ENCODE data around the gene ANKRD53. TPM values are rescaled to one million over a fixed set of nuclear protein-coding genes. Genes with fewer than 3 reads are reported as not detected.
"Not testable (repeated sequence)": the region's sequence is repeated elsewhere in the genome, so short reads cannot be mapped to it uniquely, and the experiment has no call there.

The ANKRD53 gene
- total RNA-seq, 1 experiment from 2014 or later, result not detected

- in situ Hi-C loops (cut with HindIII; ENCODE audit: low pct_unique_long_range_greater_than_20kb, low sequenced_read_pairs); DNase-seq (ENCODE audit: low read depth, low spot score): not testable (repeated sequence)
Observed at GRCh38 chr2:70998885-70999284, 20.5 kb downstream of the ANKRD53 start.

DNA sequence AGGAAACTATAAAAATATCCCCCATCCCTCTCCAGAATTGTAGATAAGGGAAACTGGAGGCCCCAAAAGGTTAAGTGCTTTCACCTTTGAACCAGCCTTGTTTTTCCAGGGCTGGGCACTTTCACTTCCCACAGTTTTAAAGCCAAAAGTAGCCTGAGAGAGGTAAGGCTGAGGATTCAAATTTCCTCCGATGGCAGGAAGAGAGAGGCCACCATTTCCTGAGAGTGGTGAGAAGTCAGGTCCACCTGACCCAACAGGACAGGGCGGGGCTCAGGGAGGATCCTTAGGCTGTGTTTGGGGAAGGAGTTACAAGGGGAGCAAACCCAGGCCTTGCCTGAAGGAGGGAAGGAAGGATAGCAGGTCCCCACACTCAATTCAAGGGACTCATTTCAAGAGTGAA is 20.9 kb downstream of the ANKRD53 start:
- in situ Hi-C loops (cut with HindIII; ENCODE audit: low pct_unique_long_range_greater_than_20kb, low sequenced_read_pairs), result no loop called here
- DNase-seq (ENCODE audit: low read depth, low spot score), result no peak

DNA sequence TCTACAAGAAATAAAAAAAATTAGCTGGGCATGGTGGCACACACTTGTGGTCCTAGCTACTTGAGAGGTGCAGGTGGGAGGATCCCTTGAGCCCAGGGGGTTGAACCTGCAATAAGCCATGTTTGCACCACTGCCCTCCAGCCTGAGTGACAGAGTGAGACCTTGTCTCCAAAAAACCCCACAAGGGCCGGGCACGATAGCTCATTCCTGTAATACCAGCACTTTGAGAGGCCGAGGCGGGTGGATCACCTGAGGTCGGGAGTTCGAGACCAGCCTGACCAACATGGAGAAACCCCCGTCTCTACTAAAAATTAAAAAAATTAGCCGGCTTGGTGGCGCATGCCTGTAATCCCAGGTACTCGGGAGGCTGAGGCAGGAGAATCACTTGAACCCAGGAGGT is 21.5 kb downstream of the ANKRD53 start:
- DNase-seq (ENCODE audit: low read depth, low spot score); in situ Hi-C loops (cut with HindIII; ENCODE audit: low pct_unique_long_range_greater_than_20kb, low sequenced_read_pairs): not testable (repeated sequence)

DNA sequence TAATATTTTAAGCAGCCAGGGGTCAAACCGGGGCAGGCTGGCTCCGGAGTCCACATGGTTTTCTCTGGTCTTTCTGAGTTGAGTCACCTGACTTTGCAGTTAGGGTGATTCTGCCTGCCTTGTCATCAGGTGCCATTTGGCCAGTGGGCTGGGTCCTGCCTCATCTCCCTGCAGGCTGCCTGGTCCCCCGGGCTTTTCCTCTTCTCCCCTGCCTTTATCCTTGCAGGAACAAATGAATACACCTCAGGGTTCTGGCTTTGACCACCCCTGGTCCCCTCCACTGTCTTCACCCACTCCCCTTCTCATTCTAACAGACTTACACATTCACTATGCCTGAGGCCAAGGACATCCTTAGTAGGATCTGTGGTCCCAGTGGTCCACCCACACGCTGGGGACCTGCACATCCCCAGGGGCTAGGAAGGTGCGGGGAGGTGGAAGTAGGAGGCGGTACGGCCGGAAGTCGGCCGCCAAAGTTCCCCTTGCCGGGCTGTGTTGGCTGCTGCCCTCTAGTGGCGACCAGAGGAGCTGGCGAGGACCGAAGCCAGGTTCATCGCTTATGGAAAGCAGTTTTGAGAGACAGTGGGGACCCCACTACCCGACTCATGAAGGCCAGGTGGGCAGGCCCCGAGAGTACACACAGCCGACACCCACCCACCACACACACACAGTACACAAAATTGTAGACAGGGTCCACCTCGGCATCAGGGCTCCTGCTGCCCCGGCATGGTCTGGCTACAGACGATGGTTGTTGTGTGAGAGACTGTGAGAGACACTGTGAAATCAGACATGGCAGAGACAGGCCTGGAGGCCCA is 22.6 kb downstream of the ANKRD53 start:
- in situ Hi-C loops (cut with HindIII; ENCODE audit: low pct_unique_long_range_greater_than_20kb, low sequenced_read_pairs), result no loop called here
- peak; percentile 78 for DNase-seq (ENCODE audit: low read depth, low spot score)

DNA sequence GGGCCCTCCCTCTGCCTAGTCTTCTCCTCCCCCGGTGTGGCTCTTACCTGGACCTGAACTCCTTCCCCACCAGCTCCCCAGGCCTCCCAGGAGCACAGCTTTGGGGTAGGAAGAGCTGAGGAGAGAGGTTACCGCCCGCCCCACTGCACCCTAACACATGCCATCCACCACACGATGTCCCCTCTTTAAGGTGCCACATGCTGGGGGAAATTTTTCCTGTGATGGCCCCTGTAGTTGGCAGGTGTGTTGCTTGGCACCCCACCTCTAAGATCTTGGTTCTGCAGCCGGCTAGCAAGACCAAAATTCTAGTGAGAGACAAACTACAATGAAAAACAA is 23.1 kb downstream of the ANKRD53 start:
- in situ Hi-C loops (cut with HindIII; ENCODE audit: low pct_unique_long_range_greater_than_20kb, low sequenced_read_pairs), result no loop called here
- no peak for DNase-seq (ENCODE audit: low read depth, low spot score)

- peak; percentile 21 for DNase-seq (ENCODE audit: low read depth, low spot score)
- in situ Hi-C loops (cut with HindIII; ENCODE audit: low pct_unique_long_range_greater_than_20kb, low sequenced_read_pairs), result no loop called here
Observed at GRCh38 chr2:71001981-71002570, 23.6 kb downstream of the ANKRD53 start.

DNA sequence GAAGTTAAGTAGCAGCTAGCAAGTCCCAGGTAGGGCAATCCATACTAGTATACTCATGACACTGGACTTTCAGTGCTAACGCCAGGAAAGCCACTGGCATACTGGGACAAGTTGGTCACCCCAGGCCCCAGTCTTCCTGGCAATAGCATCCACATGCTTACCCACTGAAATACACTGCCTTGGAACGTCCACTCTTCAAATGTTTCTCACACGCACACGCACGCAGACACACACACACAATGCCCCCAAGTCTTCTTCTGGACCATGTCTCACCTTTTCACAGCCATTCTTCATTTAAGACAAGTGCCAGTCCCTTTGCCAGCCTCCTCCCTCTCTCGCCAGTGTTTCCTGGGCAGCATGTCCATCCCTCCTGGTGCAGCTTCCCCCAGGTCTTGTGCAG is 25.0 kb downstream of the ANKRD53 start:
- no peak for DNase-seq (ENCODE audit: low read depth, low spot score)
- in situ Hi-C loops (cut with HindIII; ENCODE audit: low pct_unique_long_range_greater_than_20kb, low sequenced_read_pairs), result no loop called here

DNA sequence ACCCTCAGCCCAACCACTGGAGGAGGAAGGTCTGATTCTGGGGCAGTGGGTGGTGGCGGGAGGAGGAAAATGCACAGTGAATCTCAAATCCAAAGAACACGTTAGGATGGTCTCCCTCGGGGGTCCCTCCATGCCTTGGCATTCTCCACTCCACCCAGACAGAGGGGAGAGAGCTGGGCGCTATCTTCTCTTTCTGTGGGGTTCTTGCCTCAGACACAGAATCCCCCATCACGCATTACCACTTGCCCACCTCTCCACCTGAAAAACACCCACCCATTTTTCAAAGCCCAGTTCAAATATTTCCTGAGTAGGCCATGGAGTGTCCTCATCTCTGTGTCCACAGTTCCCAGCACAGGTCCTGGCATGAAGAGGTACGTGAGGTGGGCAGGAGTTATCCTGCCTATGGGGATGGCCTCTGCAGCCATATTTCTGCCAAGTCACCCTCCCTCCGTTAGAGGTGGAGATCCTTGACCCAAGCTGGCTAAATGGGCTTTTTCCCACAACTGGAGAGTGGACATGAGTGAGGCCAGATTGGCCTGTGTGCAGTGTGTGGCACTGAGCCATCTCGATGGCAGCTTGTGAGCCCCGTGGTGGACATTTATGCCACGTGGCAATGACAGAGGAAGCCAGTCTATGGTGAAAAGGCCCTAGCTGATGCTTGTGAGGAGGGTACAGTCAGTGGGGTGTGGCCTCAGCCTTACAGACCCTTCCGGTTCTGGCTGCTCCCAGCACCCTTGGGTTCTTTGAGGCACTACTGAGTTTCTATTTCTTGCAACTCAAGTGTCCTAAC is 25.7 kb downstream of the ANKRD53 start:
- in situ Hi-C loops (cut with HindIII; ENCODE audit: low pct_unique_long_range_greater_than_20kb, low sequenced_read_pairs), result no loop called here
- DNase-seq (ENCODE audit: low read depth, low spot score), result no peak

GRCh38 chr2:71004857-71005256 is 26.4 kb downstream of the ANKRD53 start:
- DNase-seq (ENCODE audit: low read depth, low spot score), result no peak
- in situ Hi-C loops (cut with HindIII; ENCODE audit: low pct_unique_long_range_greater_than_20kb, low sequenced_read_pairs), result no loop called here

GRCh38 chr2:71005271-71006202 is 27.1 kb downstream of the ANKRD53 start:
- in situ Hi-C loops (cut with HindIII; ENCODE audit: low pct_unique_long_range_greater_than_20kb, low sequenced_read_pairs), result no loop called here
- no peak for DNase-seq (ENCODE audit: low read depth, low spot score)

- in situ Hi-C loops (cut with HindIII; ENCODE audit: low pct_unique_long_range_greater_than_20kb, low sequenced_read_pairs), result no loop called here
- DNase-seq (ENCODE audit: low read depth, low spot score), result no peak
Observed at GRCh38 chr2:71006323-71006722, 27.9 kb downstream of the ANKRD53 start.

DNA sequence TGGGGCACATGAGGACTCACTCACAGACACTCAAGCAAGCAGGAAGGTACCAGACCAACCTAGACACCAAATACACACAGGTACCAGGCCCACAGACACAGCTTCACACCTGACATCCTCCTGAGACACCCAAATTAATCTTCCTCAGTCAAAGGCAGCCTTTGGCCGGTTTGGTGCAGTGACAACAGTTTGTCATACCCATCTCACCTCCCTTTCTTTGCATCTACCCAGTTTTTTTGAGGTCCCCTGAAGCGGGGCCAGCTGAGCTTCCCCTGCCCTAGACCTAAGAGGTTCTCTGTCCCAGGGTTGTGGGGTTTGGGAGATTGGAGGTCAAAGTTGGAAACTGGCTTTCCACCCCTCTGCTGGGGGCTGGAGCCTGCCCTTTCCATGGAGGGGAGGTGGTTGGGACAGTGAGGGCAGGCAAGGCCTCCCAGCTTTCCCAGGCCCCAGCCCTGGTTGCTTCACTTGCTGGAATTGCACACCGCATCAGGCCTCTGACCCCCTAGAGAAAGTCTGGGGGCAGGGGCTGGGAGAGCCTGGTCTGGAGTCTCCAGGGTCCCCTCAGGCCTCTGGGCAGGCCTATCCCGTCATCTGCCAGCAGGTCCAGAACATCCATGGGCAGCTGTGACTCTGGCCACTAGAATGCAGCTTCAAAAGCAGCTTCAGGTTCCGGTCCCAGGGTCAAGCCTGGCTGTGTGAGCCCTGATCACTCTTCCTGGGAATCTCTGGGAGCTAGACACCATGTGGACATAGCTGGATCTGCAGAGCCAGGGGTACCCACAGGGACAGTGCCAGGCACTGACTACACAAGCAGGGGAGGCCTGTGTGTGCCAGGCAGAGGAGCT is 28.7 kb downstream of the ANKRD53 start:
- in situ Hi-C loops (cut with HindIII; ENCODE audit: low pct_unique_long_range_greater_than_20kb, low sequenced_read_pairs), result no loop called here
- no peak for DNase-seq (ENCODE audit: low read depth, low spot score)

- DNase-seq (ENCODE audit: low read depth, low spot score), result no peak
- in situ Hi-C loops (cut with HindIII; ENCODE audit: low pct_unique_long_range_greater_than_20kb, low sequenced_read_pairs), result no loop called here
Observed at GRCh38 chr2:71008342-71008741, 29.9 kb downstream of the ANKRD53 start.

DNA sequence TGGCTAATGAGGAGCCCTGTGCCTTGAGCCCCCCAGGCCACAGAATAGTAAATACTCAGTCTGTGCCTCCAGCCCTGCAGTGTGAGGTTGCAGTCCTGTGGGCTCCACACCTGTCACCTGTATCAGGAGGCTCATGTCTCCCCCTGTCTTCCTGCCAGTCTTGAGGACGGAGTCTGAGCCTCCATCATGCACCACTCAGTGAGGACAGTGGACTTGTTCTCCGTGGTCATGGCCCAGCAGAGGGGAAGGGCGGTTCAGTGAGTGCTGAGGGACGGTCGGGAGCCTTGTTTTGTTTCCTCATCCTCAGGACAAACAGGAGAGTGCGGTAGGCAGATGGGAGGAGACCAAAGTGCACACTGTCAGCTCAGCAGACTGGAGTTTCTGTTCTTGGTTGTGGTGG is 33.4 kb downstream of the ANKRD53 start:
- in situ Hi-C loops (cut with HindIII; ENCODE audit: low pct_unique_long_range_greater_than_20kb, low sequenced_read_pairs), result not testable (repeated sequence)

GRCh38 chr2:71018625-71019024 is 40.2 kb downstream of the ANKRD53 start:
- DNase-seq (ENCODE audit: low read depth, low spot score), result no peak
- in situ Hi-C loops (cut with HindIII; ENCODE audit: low pct_unique_long_range_greater_than_20kb, low sequenced_read_pairs), result no loop called here

More for the DNA sequence above, 33.4 kb downstream of the ANKRD53 start:
- not testable (repeated sequence) for DNase-seq (ENCODE audit: low read depth, low spot score)

- DNase-seq (ENCODE audit: low read depth, low spot score); in situ Hi-C loops (cut with HindIII; ENCODE audit: low pct_unique_long_range_greater_than_20kb, low sequenced_read_pairs): not testable (repeated sequence)
Observed at GRCh38 chr2:71019989-71020388, 41.6 kb downstream of the ANKRD53 start.

GRCh38 chr2:71021394-71021793 is 43.0 kb downstream of the ANKRD53 start:
- in situ Hi-C loops (cut with HindIII; ENCODE audit: low pct_unique_long_range_greater_than_20kb, low sequenced_read_pairs); DNase-seq (ENCODE audit: low read depth, low spot score): not testable (repeated sequence)
